H1 (cell line): Measurements from ENCODE around the gene WIPF1. TPM values are rescaled to one million over a fixed set of nuclear protein-coding genes. Genes with fewer than 3 reads are reported as not detected.

Experiments
- CTCF ChIA-PET: fragments of 300-600 bp; sonication (Branson Sonifier 250); formaldehyde crosslinking; loops from one replicate; lab custom pipeline; 2021; ENCODE audit not compliant: partially characterized antibody; lab: Charles Lee
- POLR2A ChIA-PET: fragments of 300-600 bp; sonication (Branson Sonifier 250); formaldehyde crosslinking; loops from one replicate; lab custom pipeline; 2021; ENCODE audit warnings: inconsistent platforms; ENCODE audit not compliant: partially characterized antibody; lab: Charles Lee
- DNase-seq, 2 experiments: peaks; one replicate each; pipeline versions ENCODE4 v3.0.0 to v3.0.0-alpha.2; 2010 to 2022; ENCODE audit warnings: low spot score in 2 of 2, low read depth in 1 of 2, mixed read lengths in 1 of 2
- FAIRE-seq: peaks from 2 replicates; lab custom pipeline; 2011; peaks lifted over from hg19 to GRCh38; lab: Jason Lieb, UNC
- H2AFZ ChIP-seq: 2 replicates; pipeline ENCODE4 v1.8.1; 2012; ENCODE audit warnings: low read length, inconsistent platforms
- H2AK5ac ChIP-seq: 2 replicates; pipeline ENCODE4 v1.6.1; 2013; ENCODE audit warnings: low read depth, low read length
- H2BK120ac ChIP-seq: replicated peaks from 2 replicates; pipeline ENCODE3; 2013; ENCODE audit warnings: low read depth, low read length, inconsistent platforms
- H2BK12ac ChIP-seq: 2 replicates; pipeline ENCODE4 v1.6.1; 2013; ENCODE audit warnings: low read depth, low read length
- H2BK15ac ChIP-seq: 2 replicates; pipeline ENCODE4 v1.6.1; 2013; ENCODE audit warnings: low read length
- H2BK20ac ChIP-seq: 2 replicates; pipeline ENCODE4 v1.6.1; 2013; ENCODE audit warnings: low read length
- H2BK5ac ChIP-seq: 2 replicates; pipeline ENCODE4 v1.6.1; 2013; ENCODE audit warnings: low read depth, low read length
- H3K14ac ChIP-seq: 2 replicates; pipeline ENCODE4 v1.6.1; 2013; ENCODE audit warnings: inconsistent platforms; ENCODE audit not compliant: insufficient read length
- H3K18ac ChIP-seq: 2 replicates; pipeline ENCODE4 v1.6.1; 2013; ENCODE audit warnings: low read length; ENCODE audit errors: extremely low read depth
- H3K23ac ChIP-seq: 2 replicates; pipeline ENCODE4 v1.6.1; 2013; ENCODE audit warnings: inconsistent platforms; ENCODE audit not compliant: insufficient read length
- H3K23me2 ChIP-seq: 2 replicates; pipeline ENCODE4 v1.6.1; 2013; ENCODE audit warnings: low read depth, low read length
- H3K27ac ChIP-seq: 2 replicates; pipeline ENCODE4 v1.6.1; 2011; ENCODE audit warnings: low read depth, low read length, inconsistent platforms
- H3K27me3 ChIP-seq, 4 experiments: replicated peaks in 1 of 4; 1 replicate in 1 of 4; 2 replicates in 3 of 4; pipeline versions ENCODE4 v1.6.1 to v1.8.1; 2011 to 2013; ENCODE audit warnings: low read length in 3 of 4, mild to moderate bottlenecking in 3 of 4, inconsistent platforms in 2 of 4, mixed read lengths in 2 of 4, moderate library complexity in 1 of 4; ENCODE audit not compliant: control insufficient read depth in 3 of 4, insufficient read depth in 3 of 4; ENCODE audit errors: extremely low read depth in 1 of 4
- H3K36me3 ChIP-seq, 4 experiments: 2 replicates each; pipeline versions ENCODE4 v1.6.1 to v1.8.1; 2011 to 2013; ENCODE audit warnings: mild to moderate bottlenecking in 4 of 4, low read length in 3 of 4, moderate library complexity in 2 of 4, control low read depth in 1 of 4, inconsistent platforms in 1 of 4; ENCODE audit not compliant: insufficient read depth in 4 of 4, control insufficient read depth in 2 of 4
- H3K4ac ChIP-seq: replicated peaks from 2 replicates; pipeline ENCODE3; 2013; ENCODE audit warnings: low read length, low read depth, mixed read lengths, inconsistent platforms; ENCODE audit not compliant: insufficient read length
- H3K4me1 ChIP-seq, 4 experiments: replicated peaks in 1 of 4; 1 replicate in 1 of 4; 2 replicates in 3 of 4; pipeline versions ENCODE4 v1.6.1 to v1.8.1; 2011 to 2013; ENCODE audit warnings: low read length in 3 of 4, inconsistent platforms in 2 of 4, mixed read lengths in 1 of 4; ENCODE audit not compliant: insufficient read depth in 4 of 4, control insufficient read depth in 3 of 4
- H3K4me2 ChIP-seq, 2 experiments: 2 replicates each; pipeline versions ENCODE4 v1.6.1 to v1.8.1; 2011 to 2013; ENCODE audit warnings: low read depth in 2 of 2, low read length in 2 of 2, control low read depth in 1 of 2, inconsistent platforms in 1 of 2, mild to moderate bottlenecking in 1 of 2; ENCODE audit not compliant: insufficient read depth in 1 of 2
- H3K4me3 ChIP-seq, 4 experiments: fragments of 200-600, 300-600 bp in 1 of 4; sonication (generic), shearing (Covaris generic), sonication (Bioruptor Twin) in 1 of 4; 2 replicates each; pipeline versions ENCODE4 v1.5.1 to v1.8.1; 2011 to 2016; ENCODE audit warnings: low read length in 4 of 4, low read depth in 3 of 4, control low read depth in 2 of 4, inconsistent platforms in 2 of 4, mild to moderate bottlenecking in 2 of 4, mixed read lengths in 1 of 4, moderate library complexity in 1 of 4; ENCODE audit not compliant: insufficient read depth in 2 of 4; ENCODE audit errors: extremely low read depth in 1 of 4
- H3K56ac ChIP-seq: replicated peaks from 2 replicates; pipeline ENCODE3; 2013; ENCODE audit warnings: low read depth, mild to moderate bottlenecking, mixed read lengths, low read length, inconsistent platforms; ENCODE audit not compliant: insufficient read length
- H3K79me1 ChIP-seq: 2 replicates; pipeline ENCODE4 v1.6.1; 2013; ENCODE audit warnings: low read depth, low read length, control low read depth
- H3K79me2 ChIP-seq, 2 experiments: 2 replicates each; pipeline versions ENCODE4 v1.6.1 to v1.8.1; 2012 to 2013; ENCODE audit warnings: low read length in 2 of 2, mild to moderate bottlenecking in 2 of 2, inconsistent platforms in 1 of 2; ENCODE audit not compliant: insufficient read depth in 2 of 2, control insufficient read depth in 1 of 2
- H3K9ac ChIP-seq, 4 experiments: replicated peaks in 1 of 4; 1 replicate in 1 of 4; 2 replicates in 3 of 4; pipeline versions ENCODE4 v1.6.1 to v1.8.1; 2011 to 2013; ENCODE audit warnings: low read depth in 3 of 4, low read length in 3 of 4, control low read depth in 2 of 4, mild to moderate bottlenecking in 2 of 4, moderate library complexity in 2 of 4, inconsistent platforms in 1 of 4; ENCODE audit errors: extremely low read depth in 1 of 4
- H3K9me3 ChIP-seq, 2 experiments: 2 replicates each; pipeline versions ENCODE4 v1.6.1 to v1.8.1; 2012 to 2013; ENCODE audit warnings: mild to moderate bottlenecking in 2 of 2, moderate library complexity in 2 of 2, control low read depth in 1 of 2, inconsistent platforms in 1 of 2, low read depth in 1 of 2, low read length in 1 of 2, mixed read lengths in 1 of 2; ENCODE audit not compliant: insufficient read depth in 2 of 2
- H4K20me1 ChIP-seq, 2 experiments: replicated peaks in 1 of 2; 2 replicates each; pipeline versions ENCODE3 to v1.8.1; 2011 to 2013; ENCODE audit warnings: inconsistent platforms in 2 of 2, low read length in 2 of 2, mild to moderate bottlenecking in 1 of 2; ENCODE audit not compliant: insufficient read depth in 2 of 2, control insufficient read depth in 1 of 2
- H4K5ac ChIP-seq: 2 replicates; pipeline ENCODE4 v1.6.1; 2013; ENCODE audit warnings: low read length, low read depth, mixed read lengths, inconsistent platforms; ENCODE audit not compliant: insufficient read length
- H4K8ac ChIP-seq: 2 replicates; pipeline ENCODE4 v1.8.0; 2013; ENCODE audit warnings: mild to moderate bottlenecking, moderate library complexity, low read length, inconsistent platforms; ENCODE audit not compliant: insufficient read depth; ENCODE audit errors: extremely low read depth
- H4K91ac ChIP-seq: replicated peaks from 2 replicates; pipeline ENCODE3; 2013; ENCODE audit warnings: low read length, mixed read lengths, inconsistent platforms; ENCODE audit not compliant: insufficient read length
- BRCA1 ChIP-seq: IDR thresholded peaks from 2 replicates; pipeline ENCODE4 v1.6.1; 2012; ENCODE audit warnings: low read depth, low read length, improper control_type of control experiment
- CEBPB ChIP-seq: IDR thresholded peaks from 2 replicates; pipeline ENCODE4 v1.6.1; 2012; ENCODE audit warnings: low read depth, low read length
- CHD1 ChIP-seq: IDR thresholded peaks from 2 replicates; pipeline ENCODE4 v1.6.1; 2012; ENCODE audit warnings: low read depth, low read length, improper control_type of control experiment
- CHD2 ChIP-seq: IDR thresholded peaks from 2 replicates; pipeline ENCODE4 v1.6.1; 2012; ENCODE audit warnings: low read length, improper control_type of control experiment
- FOSL1 ChIP-seq: IDR thresholded peaks from 2 replicates; pipeline ENCODE4 v1.6.1; 2011; ENCODE audit warnings: mild to moderate bottlenecking, low read depth, low read length, moderate library complexity; ENCODE audit not compliant: insufficient read depth
- GABPA ChIP-seq: IDR thresholded peaks from 2 replicates; pipeline ENCODE4 v1.6.1; 2011; ENCODE audit warnings: mild to moderate bottlenecking, low read length, moderate library complexity, borderline replicate concordance; ENCODE audit not compliant: insufficient read depth
- GTF2F1 ChIP-seq: IDR thresholded peaks from 2 replicates; pipeline ENCODE4 v1.6.1; 2012; ENCODE audit warnings: low read depth, low read length, improper control_type of control experiment, borderline replicate concordance
- JUND ChIP-seq: IDR thresholded peaks from 2 replicates; pipeline ENCODE4 v1.6.1; 2011; ENCODE audit warnings: mild to moderate bottlenecking, improper control_type of control experiment, low read length
- PHF8 ChIP-seq: fragments of 200-600 bp; sonication (generic); conservative IDR thresholded peaks from 2 replicates; pipeline ENCODE4 v1.7.1; 2012; ENCODE audit warnings: low read depth, mild to moderate bottlenecking, inconsistent platforms, low read length, moderate library complexity
- POLR2AphosphoS5 ChIP-seq: IDR thresholded peaks from 2 replicates; pipeline ENCODE4 v1.6.1; 2011; ENCODE audit warnings: low read depth, low read length
- RBBP5 ChIP-seq: IDR thresholded peaks from 2 replicates; pipeline ENCODE4 v1.7.1; 2012; ENCODE audit warnings: low read depth, mild to moderate bottlenecking, inconsistent platforms, low read length, moderate library complexity, borderline replicate concordance
- SIN3A ChIP-seq, 2 experiments: IDR thresholded peaks in 1 of 2; conservative IDR thresholded peaks in 1 of 2; 2 replicates each; pipeline ENCODE4 v1.6.1; 2011 to 2012; ENCODE audit warnings: low read length in 2 of 2, improper control_type of control experiment in 1 of 2, low read depth in 1 of 2, mild to moderate bottlenecking in 1 of 2
- SP1 ChIP-seq: IDR thresholded peaks from 2 replicates; pipeline ENCODE4 v1.6.1; 2011; ENCODE audit warnings: low read depth, low read length
- SUZ12 ChIP-seq: fragments of 200-600 bp; sonication (generic); IDR thresholded peaks from 2 replicates; pipeline ENCODE4 v1.6.1; 2012; ENCODE audit warnings: mild to moderate bottlenecking, inconsistent platforms, low read length, moderate library complexity, mixed read lengths
- TEAD4 ChIP-seq: IDR thresholded peaks from 2 replicates; pipeline ENCODE4 v1.6.1; 2012; ENCODE audit warnings: low read depth, low read length, inconsistent platforms, mixed read lengths
- WGBS, 2 experiments: shearing (Covaris generic) in 1 of 2; methylation state at CpG; one replicate each; pipeline versions ENCODE4 v1.1.6 to v1.1.7; 2013 to 2015; ENCODE audit warnings: low lambda C conversion rate in 2 of 2, mixed read lengths in 2 of 2, inconsistent platforms in 1 of 2, low coverage in 1 of 2, missing lambda C conversion rate in 1 of 2; ENCODE audit not compliant: insufficient replicate concordance in 2 of 2, insufficient coverage in 1 of 2, insufficient read length in 1 of 2; ENCODE audit errors: extremely low coverage in 1 of 2, missing lambda C conversion rate in 1 of 2; 5-methylcytosine and 5-hydroxymethylcytosine counted together
- polyA plus RNA-seq, 7 experiments: library from polyadenylated mRNA; depleted of rRNA in 3 of 7; stranded (reverse) in 5 of 7; unstranded in 2 of 7; fragments of >200 nt in 5 of 7; fragments of 200-250 nt in 2 of 7; gene quantifications; 1 replicate in 5 of 7; 2 replicates in 1 of 7; 4 replicates in 1 of 7; pipeline versions ENCODE4 v1.2.1 to v1.2.3, GENCODE V29; 2011 to 2013; ENCODE audit warnings: missing spikeins in 2 of 7, mixed read lengths in 2 of 7
- total RNA-seq: library from RNA; stranded (reverse); fragmentation: NEBNext Ultra II Directional; extraction: Animal tissue kit (Norgen Biotek cat#: 25700); gene quantifications from 2 replicates; pipeline ENCODE4 v1.2.1, GENCODE V29; 2021
- TF ChIP-seq, protein P1 (sequence below): IDR thresholded peaks from 2 replicates; pipeline ENCODE4 v1.6.1; 2012; ENCODE audit warnings: inconsistent platforms

The WIPF1 gene
- total and polyA plus RNA-seq, 2 of the 8 experiments (the other 6 are each of a cell fraction or from before 2014, with no cell fraction given): 4.7 to 5.2 TPM

DNA sequence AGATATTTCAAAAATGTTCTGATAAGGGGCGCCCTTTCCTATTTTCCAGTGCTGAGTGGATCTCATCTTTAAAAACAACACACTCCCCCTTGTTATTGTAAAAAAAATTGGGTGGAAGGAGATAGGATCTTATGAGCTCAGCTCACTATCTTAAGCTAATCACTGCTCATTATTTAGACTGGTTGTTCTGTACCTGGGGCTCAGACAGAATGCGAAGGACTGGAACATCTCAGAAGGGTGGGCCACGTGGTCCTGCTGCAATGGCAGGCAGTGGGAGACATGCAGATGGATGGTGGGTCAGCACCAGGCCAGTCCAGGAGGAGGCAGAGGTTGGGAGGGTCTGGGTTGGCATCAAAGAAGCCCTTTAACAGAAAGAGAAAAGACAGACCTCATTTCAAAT is 62.5 kb downstream of the WIPF1 start:
- H3K9me3 ChIP-seq: no peaks in the 10 kb centered on the region
- no peaks in the 10 kb centered on the region for H3K36me3 ChIP-seq
- H3K79me1 ChIP-seq: no peaks in the 10 kb centered on the region
- H4K20me1 ChIP-seq: no peaks in the 10 kb centered on the region
- FAIRE-seq (no peak), DNase-seq (no peak)
- H3K27me3 ChIP-seq: no peaks in the 10 kb centered on the region; a peak in 1 of 7 replicates
- H3K9ac ChIP-seq: no peak overlapping the region
- H3K27ac ChIP-seq: no peak overlapping the region
- H4K5ac ChIP-seq: no peak overlapping the region
- H2BK12ac ChIP-seq: no peak overlapping the region
- no peak overlapping the region for H3K4me3 ChIP-seq
- no peaks in the 10 kb centered on the region for H3K79me2 ChIP-seq
- WGBS, 2 experiments: 74% methylated on average over 3 of the region's 3 CpGs; no CpG with 5 or more reads in 1 of the 2 experiments
- no peak overlapping the region for H4K91ac ChIP-seq
- H2BK15ac ChIP-seq: no peak overlapping the region
- H2BK120ac ChIP-seq: no peak overlapping the region
- CTCF ChIA-PET: interaction anchor here (0.6 to 2.9 kb wide), 6 partner anchors 12 to 72 kb away, joined by 3 to 10 read pairs (median 4); no protein-coding TSS in a partner anchor
- no peak overlapping the region for H3K56ac ChIP-seq
- no peak overlapping the region for H2BK5ac ChIP-seq
- H3K23me2 ChIP-seq: no peaks in the 10 kb centered on the region
- H3K4me1 ChIP-seq: no peaks in the 10 kb centered on the region
- H3K23ac ChIP-seq: no peak overlapping the region
- H3K4ac ChIP-seq: no peak overlapping the region
- no peak overlapping the region for H4K8ac ChIP-seq
- no peak overlapping the region for H3K18ac ChIP-seq
- no peak overlapping the region for H2BK20ac ChIP-seq
- POLR2A ChIA-PET: no interaction called here
- H3K4me2 ChIP-seq: no peak overlapping the region
- H3K14ac ChIP-seq: no peak overlapping the region
- H2AFZ ChIP-seq: no peak overlapping the region
- no peak overlapping the region for H2AK5ac ChIP-seq
- TF ChIP-seq CHD2 (no peak), FOSL1 (no peak), SIN3A (conservative IDR thresholded peaks at IDR 0.05 in 1 of 2, IDR thresholded peaks at IDR 0.05 in 1 of 2; ENCODE audit: low read depth in 1 of 2, low read length in 2 of 2) (no peak), CEBPB (no peak), SP1 (no peak), SUZ12 (no peak), PHF8 (no peak), GTF2F1 (no peak), BRCA1 (no peak), TEAD4 (no peak), JUND (no peak), CHD1 (no peak), GABPA (no peak), RBBP5 (no peak), POLR2AphosphoS5 (no peak)
- TF ChIP-seq, protein P1, sequence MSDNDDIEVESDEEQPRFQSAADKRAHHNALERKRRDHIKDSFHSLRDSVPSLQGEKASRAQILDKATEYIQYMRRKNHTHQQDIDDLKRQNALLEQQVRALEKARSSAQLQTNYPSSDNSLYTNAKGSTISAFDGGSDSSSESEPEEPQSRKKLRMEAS: no peak
